HG02870 (cell line): ENCODE results near the gene TNPO3.

Experiments used
- ATAC-seq: cut with Tn5 transposase; IDR thresholded peaks from one replicate; pipeline ENCODE4 v1.9.1; 2021; ENCODE audit warnings: mild to moderate bottlenecking, moderate library complexity; ENCODE audit not compliant: unreplicated experiment

The TNPO3 gene

GRCh38 chr7:129054438-129055293, at the start of gene TNPO3:
Gene TNPO3, minus strand, starts transcription at chr7:129055111. Its CDS starts 341 bp downstream, at chr7:129054770.
- peak; percentile 75 for ATAC-seq

GRCh38 chr7:129103561-129104324, 48.8 kb upstream of the TNPO3 start:
- ATAC-seq: no peak

GRCh38 chr7:129101746-129102145, 46.8 kb upstream of the TNPO3 start:
- ATAC-seq: no peak

GRCh38 chr7:129100827-129101166, 45.9 kb upstream of the TNPO3 start:
- ATAC-seq: no peak

- no peak for ATAC-seq
Measured at GRCh38 chr7:129098409-129099084, 43.6 kb upstream of the TNPO3 start.

GRCh38 chr7:129095258-129095657, 40.3 kb upstream of the TNPO3 start:
- peak; percentile 58 for ATAC-seq

GRCh38 chr7:129094501-129094900, 39.6 kb upstream of the TNPO3 start:
- ATAC-seq: no peak

GRCh38 chr7:129093867-129094456, 39.1 kb upstream of the TNPO3 start:
- ATAC-seq: no peak

- no peak for ATAC-seq
Measured at GRCh38 chr7:129091484-129092002, 36.6 kb upstream of the TNPO3 start.

- ATAC-seq: no peak
Measured at GRCh38 chr7:129090300-129090907, 35.5 kb upstream of the TNPO3 start.

GRCh38 chr7:129089521-129090212, 34.8 kb upstream of the TNPO3 start:
- ATAC-seq: peak; percentile 78

- no peak for ATAC-seq
Measured at GRCh38 chr7:129084801-129085551, 30.1 kb upstream of the TNPO3 start.

- no peak for ATAC-seq
Measured at GRCh38 chr7:129083525-129083924, 28.6 kb upstream of the TNPO3 start.

GRCh38 chr7:129078455-129078854, 23.5 kb upstream of the TNPO3 start:
- no peak for ATAC-seq

GRCh38 chr7:129076886-129077285, 22.0 kb upstream of the TNPO3 start:
- ATAC-seq: no peak

- ATAC-seq: no peak
Measured at GRCh38 chr7:129074994-129075393, 20.1 kb upstream of the TNPO3 start.

- no peak for ATAC-seq
Measured at GRCh38 chr7:129074361-129074871, 19.5 kb upstream of the TNPO3 start.

GRCh38 chr7:129073738-129074137, 18.8 kb upstream of the TNPO3 start:
- no peak for ATAC-seq

GRCh38 chr7:129073204-129073603, 18.3 kb upstream of the TNPO3 start:
- no peak for ATAC-seq
